Inflammatory macrophage (primary cell): ENCODE data around the gene IRF9.
A peak's percentile ranks its signal among the peaks of the same experiment; 100 is the strongest.

Experiments used
- DNase-seq, 2 donors: peaks; one replicate each; pipeline ENCODE4 v3.0.0-alpha.2; 2020 to 2022
- total RNA-seq, 18 experiments: gene quantifications; one replicate each; lab custom pipeline; 2026; ENCODE audit warnings: mixed read lengths in 6 of 18, inconsistent platforms in 2 of 18; lab: John Stamatoyannopoulos, UW

IRF9 gene, protein sequence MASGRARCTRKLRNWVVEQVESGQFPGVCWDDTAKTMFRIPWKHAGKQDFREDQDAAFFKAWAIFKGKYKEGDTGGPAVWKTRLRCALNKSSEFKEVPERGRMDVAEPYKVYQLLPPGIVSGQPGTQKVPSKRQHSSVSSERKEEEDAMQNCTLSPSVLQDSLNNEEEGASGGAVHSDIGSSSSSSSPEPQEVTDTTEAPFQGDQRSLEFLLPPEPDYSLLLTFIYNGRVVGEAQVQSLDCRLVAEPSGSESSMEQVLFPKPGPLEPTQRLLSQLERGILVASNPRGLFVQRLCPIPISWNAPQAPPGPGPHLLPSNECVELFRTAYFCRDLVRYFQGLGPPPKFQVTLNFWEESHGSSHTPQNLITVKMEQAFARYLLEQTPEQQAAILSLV
- total RNA-seq, result 2.0 to 36.5 (median 6.4) reads per million in 18 experiments

DNA sequence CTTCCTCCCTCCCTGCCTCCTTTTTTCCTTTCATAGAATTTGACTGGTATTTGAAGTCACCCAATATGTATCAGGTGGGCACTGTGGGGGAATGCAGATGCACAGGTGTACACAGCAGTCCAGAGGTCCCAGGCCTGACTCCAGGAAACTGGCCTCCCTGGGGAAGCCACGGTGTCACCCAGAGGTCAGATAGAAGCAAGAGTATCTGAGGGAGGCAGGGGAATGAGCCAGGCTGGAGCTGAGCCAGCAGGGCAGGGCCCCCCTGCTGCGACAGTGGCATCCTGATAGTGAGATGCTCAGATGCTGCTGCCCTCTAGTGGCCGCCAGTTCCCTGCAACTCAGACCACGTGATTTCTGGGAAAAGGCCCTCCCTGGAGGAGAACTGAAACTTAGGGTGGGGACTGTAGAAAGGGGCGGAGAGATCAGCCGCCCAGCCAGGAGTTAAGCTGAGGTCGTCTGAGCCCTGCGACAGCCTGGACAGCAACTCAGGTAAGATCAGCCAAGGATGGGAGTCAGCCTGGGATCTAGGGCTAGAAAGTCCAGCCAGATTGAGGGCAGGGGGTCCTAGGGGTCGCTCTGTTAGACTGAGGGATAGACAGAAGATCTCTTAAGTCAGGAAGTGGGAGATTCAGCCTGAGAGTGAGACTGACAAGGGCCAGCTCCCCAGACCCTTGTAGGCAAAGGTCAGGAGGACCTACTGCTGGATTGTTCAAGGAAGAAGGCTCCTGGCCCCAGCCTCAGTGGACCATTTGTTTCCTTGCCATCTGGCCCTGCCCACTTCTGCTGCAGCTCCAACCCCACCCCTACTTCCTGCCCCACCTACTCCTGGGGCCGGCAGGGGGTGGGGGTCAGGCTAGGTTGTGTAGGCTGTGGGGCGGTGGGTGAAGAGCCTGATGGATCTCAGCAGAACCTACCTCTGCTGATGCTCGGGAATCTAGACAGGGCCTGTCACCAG lies at the start of gene IRF9:
IRF9 (plus strand) TSS at position 416 of the 955 bp plus-strand sequence. CDS start 880 bp downstream, outside the sequence.
- DNase-seq, result peak; percentile 95 to 97

DNA sequence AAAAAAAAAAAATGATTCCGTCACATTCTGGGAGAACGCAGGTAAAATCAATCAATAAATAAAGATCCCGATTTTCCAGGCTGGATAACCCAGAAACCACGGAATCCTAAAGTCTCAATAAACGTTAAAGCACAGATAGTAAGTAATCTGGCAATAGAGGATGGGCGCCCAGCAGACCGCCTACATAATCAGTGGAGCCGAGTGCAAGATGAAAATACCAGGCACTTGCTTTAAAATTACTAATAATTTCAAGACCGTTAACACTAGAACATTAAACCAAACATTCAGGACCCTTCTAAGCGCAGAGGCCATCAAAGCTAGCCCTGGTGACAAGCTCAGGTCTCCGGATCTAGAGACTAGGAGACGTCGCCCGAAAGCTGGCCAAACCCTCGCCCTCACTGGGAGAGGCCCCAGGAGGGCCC lies 47.7 kb upstream of the IRF9 start:
- no peak for DNase-seq

DNA sequence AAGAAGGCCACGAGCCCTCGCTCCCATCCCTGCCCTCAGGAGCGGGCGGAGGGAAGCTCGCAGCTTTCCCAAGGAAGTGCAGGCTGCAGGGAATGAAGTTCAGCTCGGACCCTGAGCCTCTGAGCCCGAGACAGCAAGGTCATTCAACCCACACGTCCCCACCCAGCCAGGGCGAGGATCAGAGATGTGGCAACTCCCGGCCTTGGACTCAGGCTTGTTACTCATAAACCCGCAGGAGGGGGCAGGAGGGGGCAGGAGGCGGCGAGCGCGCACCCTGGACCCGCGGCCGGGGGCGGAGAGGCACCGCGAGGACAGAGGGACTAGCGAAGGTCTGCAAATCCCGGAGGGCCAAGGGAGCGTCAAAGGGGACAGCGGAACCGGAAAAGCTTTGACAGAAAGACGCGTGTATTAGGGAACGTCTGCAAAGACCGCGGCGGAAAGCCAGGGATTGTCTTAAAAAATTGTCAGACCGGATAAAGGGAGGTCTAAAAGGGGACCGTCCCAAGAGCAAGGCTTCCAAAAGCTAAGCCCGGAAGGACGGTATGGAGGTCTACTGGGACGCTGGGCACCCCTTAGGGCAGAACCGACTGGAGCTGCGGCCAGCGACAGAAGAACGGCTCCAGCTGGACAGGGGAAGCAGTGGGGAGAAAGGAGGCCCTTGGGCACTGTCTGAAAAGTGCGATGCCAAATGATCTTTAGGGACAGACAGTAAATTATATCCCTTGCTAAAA lies 47.1 kb upstream of the IRF9 start:
- DNase-seq, result peak; percentile 97 to 98

DNA sequence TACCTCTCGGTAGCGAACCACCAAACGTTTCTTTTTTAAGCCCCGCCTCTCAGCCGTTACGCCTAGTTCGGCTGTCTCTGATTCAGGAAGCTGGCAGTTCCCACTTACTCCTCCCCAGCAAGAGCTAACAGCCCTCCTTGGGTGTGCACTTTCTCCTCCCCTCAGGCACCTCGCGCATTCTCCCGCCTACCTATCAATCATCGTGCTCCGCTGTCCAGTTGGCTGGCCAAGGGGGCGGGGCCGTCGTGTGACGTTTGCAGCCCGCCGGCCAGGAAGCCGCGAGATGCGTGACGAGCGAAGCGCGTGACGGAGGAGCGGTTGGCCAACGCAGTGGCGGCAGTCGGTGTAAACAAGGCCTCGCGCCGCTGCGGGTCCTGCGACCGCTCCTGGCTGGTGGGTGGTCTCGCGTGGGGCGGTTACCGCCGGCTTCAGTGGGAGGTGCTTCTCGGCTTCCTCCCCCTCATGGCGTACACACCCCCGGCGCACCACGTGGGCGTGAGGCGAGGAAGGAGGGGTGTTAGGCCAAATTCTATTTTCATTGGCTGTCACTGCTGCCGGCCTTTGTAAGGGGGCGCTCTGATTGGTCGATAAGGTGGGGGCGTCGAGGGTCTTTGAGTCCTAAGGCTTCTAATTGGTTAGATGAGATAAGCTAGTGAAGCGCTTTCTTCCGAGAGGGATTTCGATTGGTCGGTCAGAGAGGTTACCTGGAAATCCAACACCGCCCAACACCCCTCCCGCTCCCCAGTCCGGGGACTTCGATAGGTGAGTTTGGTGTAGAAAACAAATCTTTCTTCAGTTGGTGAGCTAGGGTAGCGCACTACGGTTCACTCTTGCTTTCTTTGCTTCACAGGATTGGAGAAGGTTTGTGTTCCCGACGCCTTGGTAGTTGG lies 46.3 kb upstream of the IRF9 start, which contains the start of the genes DCAF11 and NRL:
DCAF11 (plus strand) TSS at position 246 of the 890 bp plus-strand sequence. CDS start 818 bp downstream, outside the sequence.
NRL (minus strand) TSS at position 418 of the 890 bp plus-strand sequence. CDS start 32,101 bp downstream, outside the sequence.
- peak; percentile 100 for DNase-seq

DNA sequence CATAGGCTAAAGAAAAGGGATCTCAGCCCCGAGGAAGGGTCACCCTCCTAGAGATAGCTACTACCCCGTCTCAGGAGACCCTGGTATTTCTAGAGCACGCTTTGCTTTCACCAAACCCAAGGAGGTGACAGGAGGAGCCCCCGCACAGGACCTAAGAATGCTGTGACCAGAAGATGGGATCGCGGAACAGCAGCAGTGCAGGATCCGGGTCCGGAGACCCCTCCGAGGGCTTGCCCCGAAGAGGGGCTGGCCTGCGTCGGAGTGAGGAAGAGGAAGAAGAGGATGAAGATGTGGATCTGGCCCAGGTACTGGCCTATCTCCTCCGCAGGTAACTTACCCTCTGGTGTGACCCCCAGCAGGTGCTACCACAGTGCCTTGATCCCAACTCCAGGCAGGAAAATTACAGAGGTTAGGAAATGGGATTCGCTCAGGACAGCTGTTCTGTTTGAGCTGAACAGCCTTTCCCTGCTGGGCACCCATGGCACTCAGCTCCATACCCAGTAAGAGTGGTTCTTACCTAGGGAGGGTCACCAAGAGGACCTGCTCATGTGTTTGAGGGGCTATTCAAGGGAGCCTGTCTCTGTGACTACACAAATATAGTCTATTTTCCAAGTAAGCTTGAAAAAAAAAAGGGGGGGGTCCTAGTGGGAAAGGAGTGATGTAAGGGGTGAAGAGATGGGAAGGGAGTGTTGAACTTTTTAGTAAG lies 45.5 kb upstream of the IRF9 start:
- DNase-seq, result no peak

DNA sequence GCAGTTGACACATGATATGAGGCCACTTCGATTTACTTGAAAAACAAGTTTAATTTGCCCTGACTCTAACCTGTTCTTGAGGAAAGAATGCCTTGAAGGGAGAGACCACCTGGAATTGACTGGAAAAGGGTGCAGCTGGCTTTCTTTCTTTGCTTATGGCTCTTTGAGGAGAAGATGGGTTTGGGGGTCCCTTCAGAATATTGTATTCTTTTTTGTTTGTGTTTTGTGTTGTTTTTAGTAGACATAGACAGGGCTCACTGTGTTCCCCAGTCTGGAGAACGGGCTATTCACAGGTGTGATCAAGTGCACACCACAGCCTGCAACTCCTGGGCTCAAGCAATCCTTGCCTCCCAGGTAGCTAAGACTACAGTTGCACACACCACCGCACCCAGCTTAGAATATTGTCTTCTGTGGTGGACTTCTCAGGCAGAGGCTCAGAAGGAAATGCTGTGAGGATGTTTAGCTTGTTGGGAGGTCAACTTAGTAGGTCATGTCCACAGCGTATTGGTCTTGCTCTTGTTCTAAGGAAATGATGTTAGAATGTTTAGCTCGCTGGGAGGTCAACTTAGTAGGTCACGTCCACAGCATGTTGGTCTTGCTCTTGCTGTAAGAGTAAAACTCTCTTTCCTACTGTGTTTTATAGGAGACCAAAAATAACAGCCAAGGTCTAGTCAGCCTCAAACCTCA lies 44.8 kb upstream of the IRF9 start:
- DNase-seq, result no peak

DNA sequence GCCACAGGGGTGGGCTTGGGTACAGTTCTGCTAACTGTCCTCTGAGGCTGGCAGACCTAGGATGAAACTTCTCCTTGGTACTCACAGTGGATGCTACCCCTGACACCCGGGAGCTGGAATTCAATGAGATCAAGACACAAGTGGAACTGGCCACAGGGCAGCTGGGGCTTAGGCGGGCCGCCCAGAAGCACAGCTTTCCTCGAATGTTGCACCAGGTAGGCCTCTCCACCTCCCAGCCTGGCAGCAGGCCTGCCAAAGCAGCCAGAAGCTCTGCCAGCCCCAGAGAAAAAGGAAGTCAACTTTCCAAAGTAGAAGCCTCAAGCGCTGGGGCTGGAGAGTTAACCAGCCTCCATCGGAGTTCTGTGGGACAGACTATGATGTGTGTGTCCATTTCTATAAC lies 43.9 kb upstream of the IRF9 start:
- DNase-seq, result no peak

DNA sequence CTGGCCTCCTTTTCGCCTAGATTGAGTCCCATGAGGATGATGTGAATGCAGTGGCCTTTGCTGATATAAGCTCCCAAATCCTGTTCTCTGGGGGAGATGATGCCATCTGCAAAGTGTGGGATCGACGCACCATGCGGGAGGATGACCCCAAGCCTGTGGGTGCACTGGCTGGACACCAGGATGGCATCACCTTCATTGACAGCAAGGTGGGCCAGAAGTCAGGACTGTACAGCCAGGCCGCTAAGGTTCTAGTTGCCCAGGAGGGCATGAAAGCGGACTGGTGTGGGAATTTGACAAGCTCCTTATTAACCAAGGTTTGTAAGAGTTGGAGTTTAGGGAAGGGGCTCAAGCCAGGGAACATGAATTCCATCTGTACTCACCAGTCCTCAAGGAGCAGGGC lies 41.4 kb upstream of the IRF9 start:
- no peak for DNase-seq

DNA sequence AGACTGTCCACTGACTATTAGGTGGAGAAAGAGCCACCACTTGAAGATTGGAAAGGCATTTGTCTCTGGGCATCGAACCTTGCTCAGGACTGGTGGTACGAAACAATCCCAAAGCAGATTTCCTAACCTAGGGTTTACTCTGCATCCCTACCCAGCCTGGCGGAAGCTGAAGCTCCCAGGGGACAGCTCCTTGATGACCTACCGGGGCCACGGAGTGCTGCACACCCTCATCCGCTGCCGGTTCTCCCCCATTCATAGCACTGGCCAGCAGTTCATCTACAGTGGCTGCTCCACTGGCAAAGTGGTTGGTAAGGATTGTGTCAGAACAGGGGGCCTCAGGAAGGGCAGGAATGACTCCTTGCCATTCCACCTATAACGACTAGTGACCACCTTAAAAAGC lies 39.9 kb upstream of the IRF9 start:
- no peak for DNase-seq

DNA sequence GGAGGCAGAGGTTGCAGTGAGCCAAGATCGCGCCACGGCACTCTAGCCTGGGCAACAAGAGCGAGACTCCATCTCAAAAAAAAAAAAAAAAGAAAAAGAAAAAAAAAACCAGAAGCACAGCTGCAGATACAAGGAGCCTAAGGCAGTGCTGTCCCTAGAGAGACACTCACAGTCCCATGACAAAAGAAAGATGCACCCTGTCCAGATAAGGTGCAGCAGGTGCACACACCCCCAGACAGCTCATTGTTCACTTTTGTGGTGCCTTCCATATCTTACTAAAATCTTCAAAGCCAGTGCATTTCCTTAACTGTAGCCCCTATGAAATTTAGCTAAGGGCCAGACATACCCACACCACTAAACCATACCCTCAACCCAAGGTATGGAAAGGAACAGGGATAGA lies 38.6 kb upstream of the IRF9 start:
- DNase-seq, result no peak

DNA sequence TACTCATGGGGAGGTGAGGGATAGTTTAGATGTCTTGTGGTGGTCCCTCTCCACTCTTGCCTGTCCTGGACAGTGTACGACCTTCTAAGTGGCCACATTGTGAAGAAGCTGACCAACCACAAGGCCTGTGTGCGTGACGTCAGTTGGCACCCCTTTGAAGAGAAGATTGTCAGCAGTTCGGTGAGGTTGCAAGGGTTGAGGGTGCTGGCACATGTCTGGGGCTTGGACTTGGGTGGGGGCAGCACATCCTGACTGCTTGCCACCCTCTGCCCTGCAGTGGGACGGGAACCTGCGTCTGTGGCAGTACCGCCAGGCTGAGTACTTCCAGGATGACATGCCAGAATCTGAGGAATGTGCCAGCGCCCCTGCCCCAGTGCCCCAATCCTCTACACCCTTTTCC lies 38.2 kb upstream of the IRF9 start:
- no peak for DNase-seq

DNA sequence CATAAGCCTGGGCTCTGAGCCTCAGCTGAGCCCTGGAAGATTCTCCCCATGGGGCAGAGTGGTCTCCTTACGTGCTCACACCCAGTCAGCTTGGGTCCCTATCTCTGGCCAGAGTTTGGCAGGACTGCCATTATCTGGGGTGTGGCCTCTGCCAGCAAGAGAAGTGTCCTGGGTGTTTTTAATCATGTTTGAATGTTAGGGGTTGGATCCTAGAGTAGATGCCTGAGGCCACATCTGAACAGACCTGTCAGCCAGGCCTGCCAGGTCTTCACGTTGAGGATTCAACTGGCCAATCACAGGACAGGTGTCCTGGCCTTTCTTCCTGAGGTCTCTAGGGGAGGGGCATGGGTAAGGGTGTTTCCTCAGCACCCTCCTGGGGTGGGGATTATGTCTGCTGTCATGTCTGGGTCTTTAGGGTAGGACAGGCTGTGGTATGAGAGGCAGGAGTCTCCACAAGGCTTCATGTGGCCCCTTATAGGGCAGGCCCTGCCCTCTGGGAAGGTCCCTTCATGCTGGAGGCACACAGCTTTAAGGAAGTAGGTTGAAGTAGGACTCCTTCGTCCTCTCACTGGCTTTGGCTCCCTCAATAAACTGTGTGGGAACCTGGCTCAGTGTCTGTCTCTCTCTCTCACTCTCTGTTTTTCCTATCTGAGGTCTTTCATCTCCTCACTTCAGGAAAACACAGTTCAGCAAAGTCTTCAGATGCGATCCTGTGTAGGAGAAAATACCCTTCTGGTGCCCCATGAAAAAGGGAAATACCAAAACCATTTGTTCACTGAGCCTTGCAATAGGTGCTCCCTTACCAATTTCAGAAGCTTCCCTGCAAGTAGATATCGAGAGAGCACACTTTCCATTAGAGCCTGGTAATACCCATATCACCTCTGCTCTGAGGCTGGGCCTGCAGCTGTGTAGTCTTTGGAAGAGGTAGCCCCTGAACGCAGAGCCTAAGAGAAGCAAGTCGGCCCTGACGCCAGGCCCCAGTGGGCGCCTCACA lies 37.3 kb upstream of the IRF9 start:
- DNase-seq, result no peak

DNA sequence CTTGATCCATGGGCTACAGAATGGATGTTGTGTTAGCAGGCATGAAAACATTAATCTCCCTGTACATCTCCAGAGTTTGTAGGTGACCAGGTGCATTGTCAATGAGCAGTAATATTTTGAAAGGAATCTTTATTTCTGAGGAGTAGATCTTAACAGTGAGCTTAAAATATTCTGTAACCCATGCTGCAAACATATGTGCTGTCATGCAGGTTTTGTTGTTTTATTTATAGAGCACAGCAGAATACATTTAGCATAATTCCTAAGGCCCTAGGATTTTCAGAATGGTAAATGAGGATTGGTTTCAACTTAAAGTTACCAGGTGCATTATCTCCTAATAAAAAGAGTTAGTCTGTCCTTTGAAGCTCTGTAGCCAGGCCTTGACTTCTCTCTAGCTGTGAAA lies 34.1 kb upstream of the IRF9 start:
- DNase-seq, result no peak

DNA sequence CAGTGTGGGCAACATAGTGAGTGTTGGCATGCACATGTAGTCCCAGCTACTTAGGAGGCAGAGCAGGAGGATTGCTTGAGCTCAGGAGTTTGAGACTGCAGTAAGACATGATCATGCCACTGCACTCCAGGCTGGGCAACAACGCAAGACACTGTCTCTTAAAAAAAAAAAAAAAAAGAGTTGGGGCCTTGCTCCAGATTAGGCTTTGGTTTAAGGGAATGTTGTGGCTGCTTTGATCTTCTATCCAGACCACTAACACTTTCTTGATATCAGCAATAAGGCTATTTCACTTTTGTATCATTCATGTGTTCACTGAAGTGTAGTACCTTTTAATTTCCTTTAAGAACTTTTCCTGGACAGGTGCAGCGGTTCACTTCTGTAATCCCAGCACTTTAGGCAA lies 33.4 kb upstream of the IRF9 start:
- DNase-seq, result no peak

DNA sequence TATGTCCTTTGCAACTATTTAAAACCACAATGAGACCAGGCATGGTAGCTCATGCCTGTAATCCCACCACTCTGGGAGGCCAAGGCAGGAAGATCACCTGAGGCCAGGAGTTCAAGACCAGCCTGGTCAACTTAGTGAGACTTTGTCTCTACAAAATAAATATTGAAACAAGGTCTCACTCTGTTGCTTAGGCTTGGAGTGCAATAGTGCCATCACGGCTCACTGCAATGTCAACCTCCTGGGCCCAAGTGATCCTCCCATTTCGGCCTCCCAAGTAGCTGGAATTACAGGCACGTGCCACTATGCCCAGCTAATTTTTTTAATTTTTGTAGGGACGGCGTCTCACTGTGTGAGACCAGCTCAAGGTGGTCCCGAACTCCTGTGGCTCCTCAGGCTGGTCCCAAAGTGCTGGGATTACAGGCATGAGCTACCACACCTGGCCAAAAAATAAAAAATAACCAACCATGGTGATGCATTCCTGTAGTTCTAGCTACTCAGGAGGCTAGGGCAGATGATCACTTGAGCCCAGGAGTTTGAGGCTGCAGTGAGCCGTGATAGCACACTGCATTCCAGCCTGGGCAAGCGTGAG lies 31.6 kb upstream of the IRF9 start:
- no peak for DNase-seq

DNA sequence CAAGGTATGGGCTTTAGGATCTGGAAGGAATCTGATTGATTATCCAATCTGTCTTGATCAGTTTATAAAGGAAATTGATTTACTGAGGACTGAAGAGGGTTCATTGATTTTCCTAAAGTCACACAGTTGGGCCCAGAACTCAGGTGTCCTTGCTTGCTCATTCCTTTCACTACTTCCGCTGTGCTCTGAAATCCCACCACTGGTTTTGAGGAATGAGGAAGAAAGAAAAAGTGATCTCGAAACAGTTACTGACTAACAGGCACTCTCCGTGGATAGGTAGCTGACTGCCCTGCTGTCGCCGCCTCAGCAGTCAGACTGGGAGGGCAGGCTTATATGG lies 30.7 kb upstream of the IRF9 start, which contains the start of gene FITM1:
FITM1 (plus strand) TSS at position 280 of the 337 bp plus-strand sequence. CDS start 905 bp downstream, outside the sequence.
- DNase-seq, result no peak

DNA sequence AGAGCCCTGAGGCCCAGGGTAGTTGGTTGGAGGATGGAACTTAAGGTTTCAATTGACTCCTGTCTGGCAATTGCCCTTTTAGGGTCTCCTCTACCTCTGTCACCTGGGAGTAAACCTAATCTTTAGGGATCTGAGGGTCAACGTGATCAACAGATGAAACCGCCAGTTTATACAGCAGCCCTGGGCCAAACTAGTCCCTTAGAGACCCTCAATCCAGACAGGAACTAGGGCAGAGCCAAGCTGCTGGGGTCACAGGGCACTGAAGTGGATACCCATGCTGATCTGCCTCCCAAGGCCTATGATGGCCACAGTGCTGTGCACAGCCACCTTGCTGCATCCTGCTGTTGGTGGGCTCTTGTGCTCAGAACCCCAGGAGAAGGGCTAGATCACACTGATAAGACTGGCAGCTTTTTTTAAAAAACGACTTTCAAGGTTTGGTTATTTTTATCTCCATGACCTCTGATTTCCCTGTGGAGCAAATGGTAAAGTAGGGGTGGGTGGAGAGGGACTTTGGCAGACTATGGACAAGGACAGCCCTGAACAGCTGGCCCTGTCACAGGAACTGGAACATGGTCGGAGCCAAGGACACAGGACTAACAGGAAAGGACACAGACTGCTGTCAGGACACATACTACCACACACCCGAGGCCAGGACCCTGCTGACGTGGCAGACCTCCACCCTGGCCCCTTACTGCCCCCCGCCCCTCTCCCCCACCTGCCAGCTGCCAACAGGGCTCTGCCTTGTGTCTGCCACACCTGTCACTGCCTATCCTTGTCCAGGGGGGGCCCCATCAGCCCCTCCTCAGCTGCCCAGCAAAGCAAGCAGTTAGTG lies 30.1 kb upstream of the IRF9 start:
- DNase-seq, result no peak
